Measurements from ENCODE around the gene CRABP2. TPM values are rescaled to one million over a fixed set of nuclear protein-coding genes. Genes with fewer than 3 reads are reported as not detected.

CRABP2 gene
- total RNA-seq, 1 experiment from 2014 or later = 209 TPM

GRCh38 chr1:156703336-156703735, 2.0 kb downstream of the CRABP2 start:
- H3K9me2 ChIP-seq (ENCODE audit: insufficient read depth) = no peaks in the 10 kb centered on the region
- intact Hi-C loops (cut with micrococcal nuclease) = no loop called here
- no peak for ATAC-seq
- no peak for DNase-seq (ENCODE audit: low read depth, low spot score)
- no peaks in the 10 kb centered on the region for H3K9me3 ChIP-seq (ENCODE audit: control insufficient read depth in 1 of 2, insufficient read depth in 1 of 2, low read depth in 1 of 2, low read length in 2 of 2)
- peak overlapping the region; percentile 85 for H3K4me2 ChIP-seq (ENCODE audit: low read length)
- H3K9ac ChIP-seq (ENCODE audit: low read length) = peak overlapping the region; percentile 80; the same call in 1 of the 2 replicates
- no peaks in the 10 kb centered on the region for H4K20me1 ChIP-seq (ENCODE audit: insufficient read depth)
- TF ChIP-seq SIN3A (IDR thresholded peaks at IDR 0.05; ENCODE audit: low read depth) (no peak), FOSL1 (IDR thresholded peaks at IDR 0.05; ENCODE audit: low read depth) (no peak), CBX3 (IDR thresholded peaks at IDR 0.05; ENCODE audit: low read depth) (no peak), ELF1 (IDR thresholded peaks at IDR 0.05; ENCODE audit: borderline replicate concordance, low read depth) (no peak), EGR1 (IDR thresholded peaks at IDR 0.05; ENCODE audit: low read depth) (no peak), YY1 (IDR thresholded peaks at IDR 0.05; ENCODE audit: extremely low read depth, insufficient replicate concordance, low read depth, low read length) (no peak), CEBPB (IDR thresholded peaks at IDR 0.05; ENCODE audit: low read depth) (no peak), RAD21 (IDR thresholded peaks at IDR 0.05; ENCODE audit: low read depth) (no peak), ZFX (IDR thresholded peaks at IDR 0.05) (no peak), SP1 (IDR thresholded peaks at IDR 0.05; ENCODE audit: low read depth) (no peak), EZH2 (IDR thresholded peaks at IDR 0.05) (no peak)
- TF ChIP-seq, protein P1, sequence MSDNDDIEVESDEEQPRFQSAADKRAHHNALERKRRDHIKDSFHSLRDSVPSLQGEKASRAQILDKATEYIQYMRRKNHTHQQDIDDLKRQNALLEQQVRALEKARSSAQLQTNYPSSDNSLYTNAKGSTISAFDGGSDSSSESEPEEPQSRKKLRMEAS (IDR thresholded peaks at IDR 0.05) = no peak
- TF ChIP-seq, protein P2, sequence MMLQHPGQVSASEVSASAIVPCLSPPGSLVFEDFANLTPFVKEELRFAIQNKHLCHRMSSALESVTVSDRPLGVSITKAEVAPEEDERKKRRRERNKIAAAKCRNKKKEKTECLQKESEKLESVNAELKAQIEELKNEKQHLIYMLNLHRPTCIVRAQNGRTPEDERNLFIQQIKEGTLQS (IDR thresholded peaks at IDR 0.05) = no peak
- BruUV-seq (replicated peaks) = no TSS peak
- peaks cover 27% of the 10 kb centered on the region for H3K79me2 ChIP-seq (ENCODE audit: insufficient read depth, low read length)
- ChIA-PET CTCF (interaction anchor here (1.5 to 14.7 kb wide), 2 partner anchors 12 to 23 kb away, joined by 7 to 310 read pairs; no protein-coding TSS in a partner anchor), RAD21 (ENCODE audit: low non-redundant PET in 1 of 2, low total read pairs in 2 of 2, uncharacterized antibody in 2 of 2, unreplicated experiment in 2 of 2) (interaction anchor here in 1 of 2 experiments (1.3 kb wide), 1 partner anchor 14 kb away, joined by 3 read pairs; no protein-coding TSS in a partner anchor), POLR2A (interaction anchor here (1.0 to 6.4 kb wide), 3 partner anchors 9 to 23 kb away, joined by 3 to 87 read pairs (median 36); no protein-coding TSS in a partner anchor)
- H3K4me1 ChIP-seq (ENCODE audit: control insufficient read depth in 1 of 2, insufficient read depth in 2 of 2, low read length in 2 of 2) = peaks cover 44 to 59% of the 10 kb centered on the region in 2 experiments
- H3K4me3 ChIP-seq (replicated peaks in 1 of 2; ENCODE audit: low read depth in 1 of 2, low read length in 2 of 2) = peak overlapping the region in 1 of 2 experiments; percentile 63; a peak in 1 of 4 replicates
- no peak overlapping the region for H2AFZ ChIP-seq (ENCODE audit: low read depth, low read length, poor library complexity, severe bottlenecking)
- peaks cover 22 to 26% of the 10 kb centered on the region in 2 experiments; a peak in 3 of 4 replicates for H3K36me3 ChIP-seq (ENCODE audit: control insufficient read depth in 1 of 2, insufficient read depth in 2 of 2, low read length in 2 of 2)
- H3K27me3 ChIP-seq (ENCODE audit: insufficient read depth, low read length) = no peaks in the 10 kb centered on the region
- H3K27ac ChIP-seq (ENCODE audit: low read depth, low read length) = peak overlapping the region; percentile 89

Measured in HCT116 (cell line).